Vagina (tissue), 2 donors: ENCODE results near the gene MPST.

Experiments
- CTCF ChIP-seq, 3 experiments: fragments of 450-650 bp in 2 of 3; fragments of 200-600 bp in 1 of 3; sonication (generic) in 1 of 3; IDR thresholded peaks; one replicate each; pipeline ENCODE4 v1.5.1; 2017 to 2019; ENCODE audit warnings: antibody characterized with exemption in 3 of 3, mild to moderate bottlenecking in 2 of 3, moderate library complexity in 2 of 3
- POLR2A ChIP-seq, 2 donors: fragments of 450-650 bp; IDR thresholded peaks; one replicate each; pipeline ENCODE4 v1.6.1; 2017; ENCODE audit warnings: antibody characterized with exemption in 2 of 2, mild to moderate bottlenecking in 2 of 2, moderate library complexity in 2 of 2
- POLR2AphosphoS5 ChIP-seq, 2 donors: sonication (generic); formaldehyde crosslinking; IDR thresholded peaks; one replicate each; pipeline ENCODE4 v1.9.0; 2017; ENCODE audit warnings: antibody characterized with exemption in 2 of 2, mild to moderate bottlenecking in 2 of 2, low read depth in 1 of 2; ENCODE audit not compliant: insufficient read depth in 1 of 2

GRCh38 chr22:36977947-36978660, 41.4 kb upstream of the MPST start:
- TF ChIP-seq CTCF (IDR thresholded peaks at IDR 0.05) (peak; percentile 91 to 97 (median 94)), POLR2A (IDR thresholded peaks at IDR 0.05) (no peak), POLR2AphosphoS5 (IDR thresholded peaks at IDR 0.05; ENCODE audit: insufficient read depth in 1 of 2, low read depth in 1 of 2) (peak; percentile 59 to 93)
